ENCODE results near the gene TRAPPC3L. TPM values are rescaled to one million over a fixed set of nuclear protein-coding genes. Genes with fewer than 3 reads are reported as not detected.

The TRAPPC3L gene
- total RNA-seq, 1 experiment from 2014 or later, result not detected

DNA sequence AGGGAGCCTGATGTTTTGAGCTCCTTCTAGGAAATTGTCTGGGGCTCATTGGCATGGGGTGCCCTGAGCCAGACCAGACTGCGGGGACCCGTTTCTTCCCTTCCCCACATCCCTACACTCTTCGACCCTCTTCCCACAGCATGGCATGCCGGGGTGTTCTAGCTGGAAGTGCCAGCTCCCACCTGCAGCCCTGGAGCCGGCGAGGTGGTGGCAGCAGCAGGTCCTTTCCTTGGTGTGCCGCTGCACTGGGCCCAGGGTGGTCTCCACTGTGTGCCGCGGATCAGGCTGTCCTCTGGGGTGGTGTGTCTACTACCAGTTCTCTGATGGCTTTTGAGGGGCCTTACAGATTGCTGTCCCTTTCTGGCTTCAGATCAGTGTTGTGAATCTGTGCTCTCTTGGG, 18.3 kb upstream of the TRAPPC3L start:
- Histone ChIP-seq H4K91ac (ENCODE audit: insufficient read length, low read depth, low read length) (no peak overlapping the region), H3K23me2 (ENCODE audit: insufficient read length, low read depth, low read length, poor library complexity, severe bottlenecking) (no peaks in the 10 kb centered on the region), H3K14ac (ENCODE audit: insufficient read depth, low read length) (no peak overlapping the region), H2AK5ac (ENCODE audit: insufficient read length, low read length) (no peak overlapping the region), H3K9me3 (ENCODE audit: control insufficient read depth, low read depth, low read length) (no peaks in the 10 kb centered on the region), H3K79me1 (ENCODE audit: insufficient read depth, low read depth, low read length, poor library complexity, severe bottlenecking) (no peaks in the 10 kb centered on the region), H2BK5ac (ENCODE audit: insufficient read length, low read length) (no peak overlapping the region), H3K79me2 (ENCODE audit: insufficient read depth, low read length) (no peaks in the 10 kb centered on the region), H3K4ac (ENCODE audit: low read depth, low read length) (no peak overlapping the region), H3K9ac (ENCODE audit: extremely low read depth, insufficient read length, low read length) (no peak overlapping the region), H3K4me1 (ENCODE audit: insufficient read depth, low read length) (no peaks in the 10 kb centered on the region), H4K8ac (replicated peaks; ENCODE audit: insufficient read length, low read depth, low read length) (no peak overlapping the region), H4K20me1 (ENCODE audit: control insufficient read depth, insufficient read depth, insufficient read length) (no peaks in the 10 kb centered on the region), H2AFZ (ENCODE audit: low read length) (no peak overlapping the region), H3K27me3 (ENCODE audit: insufficient read depth, low read length) (no peaks in the 10 kb centered on the region), H2BK12ac (ENCODE audit: insufficient read length, low read depth, low read length) (no peak overlapping the region), H3K18ac (ENCODE audit: insufficient read length, low read depth, low read length) (no peak overlapping the region), H2BK120ac (ENCODE audit: low read depth, low read length, poor library complexity, severe bottlenecking) (no peak overlapping the region), H3K27ac (ENCODE audit: insufficient read length, low read depth, low read length) (no peak overlapping the region), H3K56ac (ENCODE audit: insufficient read length, low read depth, low read length) (no peak overlapping the region), H3K4me2 (ENCODE audit: insufficient read depth, insufficient read length, low read length) (no peak overlapping the region), H3T11ph (ENCODE audit: low read length) (no peak overlapping the region), H2BK20ac (ENCODE audit: low read depth, low read length, poor library complexity, severe bottlenecking) (no peak overlapping the region), H3K23ac (ENCODE audit: insufficient read length, low read depth, low read length) (no peak overlapping the region), H2BK15ac (ENCODE audit: low read depth, low read length) (no peak overlapping the region), H4K5ac (ENCODE audit: insufficient read length, low read depth, low read length) (no peak overlapping the region)
- H3K4me3 Mint-ChIP-seq, result no peak overlapping the region
- no peaks in the 10 kb centered on the region for H3K36me3 Mint-ChIP-seq (ENCODE audit: insufficient read depth in 1 of 3, low read depth in 3 of 3)
- H3K4me1 Mint-ChIP-seq, result peaks cover 3% of the 10 kb centered on the region in 2 experiments; a peak in 2 of 4 replicates
- peaks cover 12% of the 10 kb centered on the region for H3K27me3 Mint-ChIP-seq (ENCODE audit: low read depth)
- no CpG with 5 or more reads among the region's 9 CpGs for WGBS (ENCODE audit: extremely low coverage, insufficient read length, low lambda C conversion rate)
- TF ChIP-seq, protein P1, sequence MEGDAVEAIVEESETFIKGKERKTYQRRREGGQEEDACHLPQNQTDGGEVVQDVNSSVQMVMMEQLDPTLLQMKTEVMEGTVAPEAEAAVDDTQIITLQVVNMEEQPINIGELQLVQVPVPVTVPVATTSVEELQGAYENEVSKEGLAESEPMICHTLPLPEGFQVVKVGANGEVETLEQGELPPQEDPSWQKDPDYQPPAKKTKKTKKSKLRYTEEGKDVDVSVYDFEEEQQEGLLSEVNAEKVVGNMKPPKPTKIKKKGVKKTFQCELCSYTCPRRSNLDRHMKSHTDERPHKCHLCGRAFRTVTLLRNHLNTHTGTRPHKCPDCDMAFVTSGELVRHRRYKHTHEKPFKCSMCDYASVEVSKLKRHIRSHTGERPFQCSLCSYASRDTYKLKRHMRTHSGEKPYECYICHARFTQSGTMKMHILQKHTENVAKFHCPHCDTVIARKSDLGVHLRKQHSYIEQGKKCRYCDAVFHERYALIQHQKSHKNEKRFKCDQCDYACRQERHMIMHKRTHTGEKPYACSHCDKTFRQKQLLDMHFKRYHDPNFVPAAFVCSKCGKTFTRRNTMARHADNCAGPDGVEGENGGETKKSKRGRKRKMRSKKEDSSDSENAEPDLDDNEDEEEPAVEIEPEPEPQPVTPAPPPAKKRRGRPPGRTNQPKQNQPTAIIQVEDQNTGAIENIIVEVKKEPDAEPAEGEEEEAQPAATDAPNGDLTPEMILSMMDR (conservative IDR thresholded peaks at IDR 0.05), result no peak
- no peaks in the 10 kb centered on the region for H3K9me3 Mint-ChIP-seq
- peak overlapping the region in 1 of 3 experiments; percentile 40; a peak in 1 of 7 replicates for H3K27ac Mint-ChIP-seq
- no peak for DNase-seq

Data from H9 (cell line).